ENCODE data around the gene GADD45G.

Gene GADD45G

GRCh38 chr9:89609426-89610006 is 4.7 kb downstream of the GADD45G start:
- DNase-seq (ENCODE audit: low spot score), result no peak

GRCh38 chr9:89610391-89610925 is 5.6 kb downstream of the GADD45G start:
- DNase-seq (ENCODE audit: low spot score), result no peak

GRCh38 chr9:89611425-89611824 is 6.6 kb downstream of the GADD45G start:
- DNase-seq (ENCODE audit: low spot score), result no peak

GRCh38 chr9:89612566-89613278 is 7.9 kb downstream of the GADD45G start:
- DNase-seq (ENCODE audit: low spot score), result no peak

GRCh38 chr9:89613912-89614892 is 9.4 kb downstream of the GADD45G start:
- no peak for DNase-seq (ENCODE audit: low spot score)

- DNase-seq (ENCODE audit: low spot score), result no peak
Measured at GRCh38 chr9:89615661-89616060, 10.8 kb downstream of the GADD45G start.

- no peak for DNase-seq (ENCODE audit: low spot score)
Measured at GRCh38 chr9:89616411-89616810, 11.6 kb downstream of the GADD45G start.

- no peak for DNase-seq (ENCODE audit: low spot score)
Measured at GRCh38 chr9:89617978-89618377, 13.2 kb downstream of the GADD45G start.

GRCh38 chr9:89619019-89619418 is 14.2 kb downstream of the GADD45G start:
- no peak for DNase-seq (ENCODE audit: low spot score)

GRCh38 chr9:89619424-89620138 is 14.8 kb downstream of the GADD45G start:
- no peak for DNase-seq (ENCODE audit: low spot score)

GRCh38 chr9:89621031-89621430 is 16.2 kb downstream of the GADD45G start:
- no peak for DNase-seq (ENCODE audit: low spot score)

GRCh38 chr9:89621676-89622075 is 16.9 kb downstream of the GADD45G start:
- no peak for DNase-seq (ENCODE audit: low spot score)

GRCh38 chr9:89622933-89623861 is 18.4 kb downstream of the GADD45G start:
- DNase-seq (ENCODE audit: low spot score), result no peak

- DNase-seq (ENCODE audit: low spot score), result no peak
Measured at GRCh38 chr9:89623925-89624420, 19.2 kb downstream of the GADD45G start.

- DNase-seq (ENCODE audit: low spot score), result no peak
Measured at GRCh38 chr9:89625721-89626687, 21.2 kb downstream of the GADD45G start.

- no peak for DNase-seq (ENCODE audit: low spot score)
Measured at GRCh38 chr9:89626741-89627265, 22.0 kb downstream of the GADD45G start.

GRCh38 chr9:89628601-89629000 is 23.8 kb downstream of the GADD45G start:
- DNase-seq (ENCODE audit: low spot score), result no peak

- no peak for DNase-seq (ENCODE audit: low spot score)
Measured at GRCh38 chr9:89629081-89629976, 24.5 kb downstream of the GADD45G start.
